KMS-11 (cell line): ENCODE measurements around the gene SSTR5.

Experiments
- H2AFZ ChIP-seq: fragments of 200-600 bp; sonication (generic); 2 replicates; pipeline ENCODE4 v1.6.1; 2016; ENCODE audit warnings: antibody characterized with exemption, mixed run types, low read depth
- H3K27ac ChIP-seq: fragments of 200-600 bp; sonication (generic); 2 replicates; pipeline ENCODE4 v1.6.1; 2016; ENCODE audit warnings: mild to moderate bottlenecking, mixed run types
- H3K27me3 ChIP-seq: fragments of 200-600 bp; sonication (generic); 2 replicates; pipeline ENCODE4 v1.6.1; 2017; ENCODE audit warnings: mild to moderate bottlenecking, low read depth, mixed run types, moderate library complexity; ENCODE audit not compliant: insufficient read depth
- H3K36me3 ChIP-seq: fragments of 200-600 bp; sonication (generic); 2 replicates; pipeline ENCODE4 v1.6.1; 2017; ENCODE audit warnings: mild to moderate bottlenecking, mixed run types; ENCODE audit not compliant: insufficient read depth
- H3K4me1 ChIP-seq: fragments of 200-600 bp; sonication (generic); 2 replicates; pipeline ENCODE4 v1.6.1; 2016; ENCODE audit warnings: mild to moderate bottlenecking, low read depth, mixed run types; ENCODE audit not compliant: poor library complexity, severe bottlenecking
- H3K4me2 ChIP-seq: fragments of 200-600 bp; sonication (generic); 2 replicates; pipeline ENCODE4 v1.7.0; 2016; ENCODE audit warnings: mild to moderate bottlenecking, mixed run types
- H3K4me3 ChIP-seq: fragments of 200-600 bp; sonication (generic); IDR thresholded peaks from 2 replicates; pipeline ENCODE4 v1.6.1; 2017; ENCODE audit warnings: low read depth, low read length, mixed read lengths; ENCODE audit not compliant: insufficient read depth
- H3K79me2 ChIP-seq: fragments of 200-600 bp; sonication (generic); 2 replicates; pipeline ENCODE4 v1.6.1; 2016; ENCODE audit warnings: low read depth, mixed run types; ENCODE audit not compliant: insufficient read depth
- H3K9ac ChIP-seq: fragments of 200-600 bp; sonication (generic); 2 replicates; pipeline ENCODE4 v1.6.1; 2016; ENCODE audit warnings: mild to moderate bottlenecking, mixed run types
- H4K20me1 ChIP-seq: fragments of 200-600 bp; sonication (generic); 2 replicates; pipeline ENCODE4 v1.6.1; 2016; ENCODE audit warnings: mild to moderate bottlenecking, mixed run types; ENCODE audit not compliant: insufficient read depth
- CTCF ChIP-seq: fragments of 200-600 bp; sonication (generic); conservative IDR thresholded peaks from 2 replicates; pipeline ENCODE4 v1.6.1; 2017; ENCODE audit warnings: low read depth, mild to moderate bottlenecking, antibody characterized with exemption, low read length, moderate library complexity, mixed read lengths

The SSTR5 gene

GRCh38 chr16:1112506-1113184 is 40.1 kb downstream of the SSTR5 start:
- Histone ChIP-seq H4K20me1 (no peaks in the 10 kb centered on the region), H3K79me2 (no peaks in the 10 kb centered on the region), H3K36me3 (no peaks in the 10 kb centered on the region), H2AFZ (no peak overlapping the region), H3K4me1 (no peaks in the 10 kb centered on the region), H3K9ac (no peak overlapping the region), H3K27ac (no peak overlapping the region), H3K4me3 (no peak overlapping the region), H3K4me2 (no peak overlapping the region), H3K27me3 (peaks cover 92% of the 10 kb centered on the region)
- TF ChIP-seq CTCF, result no peak

- H3K36me3 ChIP-seq, result no peaks in the 10 kb centered on the region
- H3K27ac ChIP-seq, result no peak overlapping the region
- no peaks in the 10 kb centered on the region for H3K4me1 ChIP-seq
- TF ChIP-seq CTCF, result no peak
- no peak overlapping the region for H2AFZ ChIP-seq
- H4K20me1 ChIP-seq, result no peaks in the 10 kb centered on the region
- peaks cover 92% of the 10 kb centered on the region for H3K27me3 ChIP-seq
- H3K4me3 ChIP-seq, result no peak overlapping the region
- no peak overlapping the region for H3K9ac ChIP-seq
- no peak overlapping the region for H3K4me2 ChIP-seq
- no peaks in the 10 kb centered on the region for H3K79me2 ChIP-seq
Observed at GRCh38 chr16:1113489-1113888, 40.9 kb downstream of the SSTR5 start.

GRCh38 chr16:1113889-1114526 is 41.5 kb downstream of the SSTR5 start:
- H3K27me3 ChIP-seq, result peaks cover 92% of the 10 kb centered on the region
- H3K36me3 ChIP-seq, result no peaks in the 10 kb centered on the region
- TF ChIP-seq CTCF, result no peak
- no peak overlapping the region for H3K4me2 ChIP-seq
- no peak overlapping the region for H3K4me3 ChIP-seq
- no peak overlapping the region for H3K27ac ChIP-seq
- no peaks in the 10 kb centered on the region for H3K4me1 ChIP-seq
- H3K79me2 ChIP-seq, result no peaks in the 10 kb centered on the region
- no peaks in the 10 kb centered on the region for H4K20me1 ChIP-seq
- H2AFZ ChIP-seq, result no peak overlapping the region
- no peak overlapping the region for H3K9ac ChIP-seq

GRCh38 chr16:1116693-1117077 is 44.1 kb downstream of the SSTR5 start:
- H3K9ac ChIP-seq, result no peak overlapping the region
- no peak overlapping the region for H3K4me3 ChIP-seq
- no peak overlapping the region for H3K27ac ChIP-seq
- H3K27me3 ChIP-seq, result peaks cover 92% of the 10 kb centered on the region
- no peak for TF ChIP-seq CTCF
- no peak overlapping the region for H2AFZ ChIP-seq
- H4K20me1 ChIP-seq, result no peaks in the 10 kb centered on the region
- no peaks in the 10 kb centered on the region for H3K79me2 ChIP-seq
- no peaks in the 10 kb centered on the region for H3K36me3 ChIP-seq
- H3K4me1 ChIP-seq, result peaks cover 10% of the 10 kb centered on the region
- H3K4me2 ChIP-seq, result no peak overlapping the region
